Left renal pelvis (tissue), 4 donors: Measurements from ENCODE around the gene DCLK2. TPM values are rescaled to one million over a fixed set of nuclear protein-coding genes. Genes with fewer than 3 reads are reported as not detected.

Experiments used
- DNase-seq, 4 donors: peaks; one replicate each; pipeline ENCODE4 v3.0.0-alpha.2; 2013; ENCODE audit warnings: low read depth in 4 of 4, low spot score in 3 of 4
- polyA plus RNA-seq, 4 donors: library from polyadenylated mRNA; unstranded; fragments of 120-200 nt; gene quantifications; one replicate each; pipeline ENCODE4 v1.2.1, GENCODE V29; 2013; ENCODE audit not compliant: insufficient read length in 4 of 4

DCLK2 gene
- polyA plus RNA-seq: 10 to 100 TPM in 3 of 4 donors, 1 to 10 TPM in 1; 6.1 to 13.4 (median 11.3) TPM

GRCh38 chr4:150078041-150078578, at the start of gene DCLK2:
TSS of gene DCLK2 (plus strand) at chr4:150078445. CDS start at chr4:150079028, 583 bp downstream.
- DNase-seq: peak; percentile 44 to 60 (median 52)

- no peak for DNase-seq
These were observed 45.7 kb upstream of the DCLK2 start for GRCh38 chr4:150032541-150032940.

GRCh38 chr4:150033081-150033480, 45.2 kb upstream of the DCLK2 start:
- no peak for DNase-seq

GRCh38 chr4:150033901-150034300, 44.3 kb upstream of the DCLK2 start:
- DNase-seq: no peak

- DNase-seq: no peak
These were observed 40.9 kb upstream of the DCLK2 start for GRCh38 chr4:150037251-150037856.

GRCh38 chr4:150038335-150039076, 39.7 kb upstream of the DCLK2 start:
- DNase-seq: no peak

GRCh38 chr4:150039274-150040127, 38.7 kb upstream of the DCLK2 start:
- no peak for DNase-seq

GRCh38 chr4:150044517-150044916, 33.7 kb upstream of the DCLK2 start:
- no peak for DNase-seq

- DNase-seq: no peak
These were observed 32.8 kb upstream of the DCLK2 start for GRCh38 chr4:150045410-150045809.

- DNase-seq: no peak
These were observed 31.5 kb upstream of the DCLK2 start for GRCh38 chr4:150046728-150047217.

GRCh38 chr4:150047546-150047945, 30.7 kb upstream of the DCLK2 start:
- no peak for DNase-seq

- DNase-seq: no peak
These were observed 28.6 kb upstream of the DCLK2 start for GRCh38 chr4:150049682-150050081.

GRCh38 chr4:150050566-150050965, 27.7 kb upstream of the DCLK2 start:
- no peak for DNase-seq

GRCh38 chr4:150051111-150051510, 27.1 kb upstream of the DCLK2 start:
- DNase-seq: no peak

GRCh38 chr4:150055467-150055866, 22.8 kb upstream of the DCLK2 start:
- no peak for DNase-seq

GRCh38 chr4:150056569-150056968, 21.7 kb upstream of the DCLK2 start:
- no peak for DNase-seq

GRCh38 chr4:150061086-150061776, 17.0 kb upstream of the DCLK2 start:
- no peak for DNase-seq

GRCh38 chr4:150063128-150063527, 15.1 kb upstream of the DCLK2 start:
- no peak for DNase-seq

GRCh38 chr4:150065740-150066139, 12.5 kb upstream of the DCLK2 start:
- no peak for DNase-seq

GRCh38 chr4:150067859-150068258, 10.4 kb upstream of the DCLK2 start:
- no peak for DNase-seq
